Transverse colon (tissue), 4 donors: ENCODE results near the gene SH3GLB2. TPM values are rescaled to one million over a fixed set of nuclear protein-coding genes. Genes with fewer than 3 reads are reported as not detected.
A peak's percentile ranks its signal among the peaks of the same experiment; 100 is the strongest.
"Not testable (repeated sequence)": the region's sequence is repeated elsewhere in the genome, so short reads cannot be mapped to it uniquely, and the experiment has no call there.

Experiments
- DNase-seq: peaks from one replicate; pipeline ENCODE4 v3.0.0-alpha.2; 2019
- H3K27ac ChIP-seq, 4 donors: fragments of 200-600 bp; sonication (generic); 2 replicates each; pipeline ENCODE4 v1.5.1; 2016 to 2018; ENCODE audit warnings: inconsistent platforms in 4 of 4
- H3K27me3 ChIP-seq: fragments of 200-600 bp; sonication (generic); 2 replicates; pipeline ENCODE4 v1.5.1; 2017; ENCODE audit warnings: inconsistent platforms
- H3K36me3 ChIP-seq, 4 donors: fragments of 200-600 bp; sonication (generic); 2 replicates each; pipeline ENCODE4 v1.5.1; 2017 to 2019; ENCODE audit warnings: inconsistent platforms in 4 of 4
- H3K4me1 ChIP-seq, 4 donors: fragments of 200-600 bp; sonication (generic); 2 replicates each; pipeline ENCODE4 v1.5.1; 2017 to 2020; ENCODE audit warnings: inconsistent platforms in 4 of 4
- H3K4me3 ChIP-seq, 4 donors: fragments of 200-600 bp; sonication (generic); 1 replicate in 1 of 4; 2 replicates in 3 of 4; pipeline versions ENCODE4 v1.5.1 to v1.6.1; 2017 to 2019; ENCODE audit warnings: inconsistent platforms in 4 of 4
- H3K9me3 ChIP-seq, 2 donors: fragments of 200-600 bp; sonication (generic); 2 replicates each; pipeline ENCODE4 v1.5.1; 2017 to 2019; ENCODE audit warnings: inconsistent platforms in 2 of 2
- EP300 ChIP-seq: sonication (generic); formaldehyde crosslinking; IDR thresholded peaks from one replicate; pipeline ENCODE4 v1.6.1; 2017; ENCODE audit warnings: antibody characterized with exemption, low read depth
- POLR2A ChIP-seq: fragments of 450-650 bp; IDR thresholded peaks from one replicate; pipeline ENCODE4 v1.6.1; 2016; ENCODE audit warnings: antibody characterized with exemption, mild to moderate bottlenecking, moderate library complexity
- POLR2AphosphoS5 ChIP-seq, 3 donors: sonication (generic); formaldehyde crosslinking; IDR thresholded peaks; one replicate each; pipeline ENCODE4 v1.6.1; 2016; ENCODE audit warnings: antibody characterized with exemption in 3 of 3
- WGBS, 2 donors: methylation state at CpG; one replicate each; pipeline ENCODE4 v1.1.5; 2018; ENCODE audit warnings: low coverage in 1 of 2; 5-methylcytosine and 5-hydroxymethylcytosine counted together
- in situ Hi-C, 4 donors: fragments of 200-750 bp; cut with MboI; loops; one replicate each; pipeline versions ENCODE4 v1.15.0 to v1.15.1; 2017; ENCODE audit warnings: low sequenced_read_pairs in 3 of 4, low pct_ligation_motif_present in 1 of 4, low pct_unique_long_range_greater_than_20kb in 1 of 4
- intact Hi-C: fragments of 100-400 bp; cut with DNase I; formaldehyde crosslinking; loops from one replicate; pipeline ENCODE4 v1.15.1; 2023; ENCODE audit warnings: low total_unique reads
- total RNA-seq, 4 donors: library from RNA; depleted of rRNA; stranded (reverse); fragments of >200 nt; gene quantifications; one replicate each; pipeline ENCODE4 v1.1.0, GENCODE V29; 2016
- TF ChIP-seq, protein P1 (sequence below), 5 experiments: fragments of 200-600 bp in 3 of 5; fragments of 450-650 bp in 2 of 5; sonication (generic) in 3 of 5; IDR thresholded peaks; 1 replicate in 2 of 5; 2 replicates in 3 of 5; pipeline ENCODE4 v1.5.1; 2016 to 2017; ENCODE audit warnings: antibody characterized with exemption in 5 of 5, inconsistent platforms in 3 of 5, mild to moderate bottlenecking in 2 of 5, moderate library complexity in 1 of 5

Gene SH3GLB2
- total RNA-seq, 4 donors from 2014 or later = 184 to 391 (median 224) TPM

- TF ChIP-seq, protein P1, sequence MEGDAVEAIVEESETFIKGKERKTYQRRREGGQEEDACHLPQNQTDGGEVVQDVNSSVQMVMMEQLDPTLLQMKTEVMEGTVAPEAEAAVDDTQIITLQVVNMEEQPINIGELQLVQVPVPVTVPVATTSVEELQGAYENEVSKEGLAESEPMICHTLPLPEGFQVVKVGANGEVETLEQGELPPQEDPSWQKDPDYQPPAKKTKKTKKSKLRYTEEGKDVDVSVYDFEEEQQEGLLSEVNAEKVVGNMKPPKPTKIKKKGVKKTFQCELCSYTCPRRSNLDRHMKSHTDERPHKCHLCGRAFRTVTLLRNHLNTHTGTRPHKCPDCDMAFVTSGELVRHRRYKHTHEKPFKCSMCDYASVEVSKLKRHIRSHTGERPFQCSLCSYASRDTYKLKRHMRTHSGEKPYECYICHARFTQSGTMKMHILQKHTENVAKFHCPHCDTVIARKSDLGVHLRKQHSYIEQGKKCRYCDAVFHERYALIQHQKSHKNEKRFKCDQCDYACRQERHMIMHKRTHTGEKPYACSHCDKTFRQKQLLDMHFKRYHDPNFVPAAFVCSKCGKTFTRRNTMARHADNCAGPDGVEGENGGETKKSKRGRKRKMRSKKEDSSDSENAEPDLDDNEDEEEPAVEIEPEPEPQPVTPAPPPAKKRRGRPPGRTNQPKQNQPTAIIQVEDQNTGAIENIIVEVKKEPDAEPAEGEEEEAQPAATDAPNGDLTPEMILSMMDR (IDR thresholded peaks at IDR 0.05) = no peak
- TF ChIP-seq EP300 (no peak), POLR2AphosphoS5 (IDR thresholded peaks at IDR 0.05) (no peak)
- Histone ChIP-seq H3K4me3 (no peak overlapping the region), H3K4me1 (peaks cover 0 to 9% (median 2%) of the 10 kb centered on the region in 4 donors), H3K27me3 (no peaks in the 10 kb centered on the region), H3K36me3 (peaks cover 0 to 7% (median 0%) of the 10 kb centered on the region in 4 donors), H3K27ac (no peak overlapping the region), H3K9me3 (no peaks in the 10 kb centered on the region)
- DNase-seq = no peak
- in situ Hi-C loops (no loop called here), intact Hi-C loops (no loop called here)
- WGBS, 2 donors = 90% methylated on average over 5 to 10 of the region's 10 CpGs
These were observed 22.7 kb downstream of the SH3GLB2 start for GRCh38 chr9:129005336-129005997.

GRCh38 chr9:129004173-129004572 is 24.0 kb downstream of the SH3GLB2 start:
- H3K36me3 ChIP-seq = peaks cover 0 to 16% (median 5%) of the 10 kb centered on the region in 4 donors
- DNase-seq, intact Hi-C loops, in situ Hi-C loops, H3K27me3 ChIP-seq, H3K4me3 ChIP-seq, H3K4me1 ChIP-seq, H3K27ac ChIP-seq, H3K9me3 ChIP-seq: not testable (repeated sequence)
- WGBS, 2 donors = 83 to 89% methylated on average over 6 of the region's 6 CpGs

DNA sequence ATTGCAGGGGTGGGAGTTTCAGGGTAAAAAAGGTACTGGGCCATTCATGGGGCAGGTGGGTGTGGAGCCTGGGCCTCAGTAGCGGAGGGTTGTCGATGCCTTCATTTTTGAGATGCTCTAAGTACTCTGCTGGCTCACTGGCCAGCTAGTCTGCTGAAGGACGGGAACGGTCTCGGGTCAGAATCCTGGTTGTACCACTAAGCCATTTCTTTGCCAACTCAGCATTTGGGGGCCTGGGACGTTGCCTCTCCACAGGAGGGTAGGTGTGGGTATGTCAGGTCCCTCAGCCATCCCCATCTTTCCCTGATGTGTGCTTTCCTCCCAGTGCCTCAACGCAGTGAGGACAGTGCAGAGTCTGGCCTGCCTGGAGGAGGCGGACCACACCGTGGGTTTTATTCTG is 25.1 kb downstream of the SH3GLB2 start:
- no peaks in the 10 kb centered on the region for H3K27me3 ChIP-seq
- peaks cover 0 to 9% (median 2%) of the 10 kb centered on the region in 4 donors for H3K4me1 ChIP-seq
- intact Hi-C loops = no loop called here
- in situ Hi-C loops = no loop called here
- no peak overlapping the region for H3K27ac ChIP-seq
- H3K9me3 ChIP-seq = no peaks in the 10 kb centered on the region
- peaks cover 0 to 25% (median 6%) of the 10 kb centered on the region in 4 donors for H3K36me3 ChIP-seq
- no peak overlapping the region for H3K4me3 ChIP-seq
- WGBS, 2 donors = 96% methylated on average over 9 of the region's 9 CpGs; no CpG with 5 or more reads in 1 of the 2 donors
- no peak for TF ChIP-seq POLR2A
- TF ChIP-seq, protein P1 (IDR thresholded peaks at IDR 0.05) = no peak
- no peak for TF ChIP-seq EP300
- TF ChIP-seq POLR2AphosphoS5 (IDR thresholded peaks at IDR 0.05) = no peak
- no peak for DNase-seq

- Histone ChIP-seq H3K36me3 (peaks cover 0 to 34% (median 9%) of the 10 kb centered on the region in 4 donors), H3K9me3 (no peaks in the 10 kb centered on the region), H3K4me1 (peaks cover 0 to 4% (median 1%) of the 10 kb centered on the region in 4 donors), H3K27me3 (no peaks in the 10 kb centered on the region), H3K27ac (no peak overlapping the region), H3K4me3 (no peak overlapping the region)
- intact Hi-C loops = no loop called here
- WGBS, 2 donors = 80 to 93% methylated on average over 1 to 10 of the region's 10 CpGs
- TF ChIP-seq POLR2AphosphoS5 (IDR thresholded peaks at IDR 0.05) (peak in 1 of 3 donors; percentile 22), POLR2A (no peak)
- DNase-seq = no peak
- in situ Hi-C loops = no loop called here
These were observed 26.4 kb downstream of the SH3GLB2 start for GRCh38 chr9:129001504-129002325.

DNA sequence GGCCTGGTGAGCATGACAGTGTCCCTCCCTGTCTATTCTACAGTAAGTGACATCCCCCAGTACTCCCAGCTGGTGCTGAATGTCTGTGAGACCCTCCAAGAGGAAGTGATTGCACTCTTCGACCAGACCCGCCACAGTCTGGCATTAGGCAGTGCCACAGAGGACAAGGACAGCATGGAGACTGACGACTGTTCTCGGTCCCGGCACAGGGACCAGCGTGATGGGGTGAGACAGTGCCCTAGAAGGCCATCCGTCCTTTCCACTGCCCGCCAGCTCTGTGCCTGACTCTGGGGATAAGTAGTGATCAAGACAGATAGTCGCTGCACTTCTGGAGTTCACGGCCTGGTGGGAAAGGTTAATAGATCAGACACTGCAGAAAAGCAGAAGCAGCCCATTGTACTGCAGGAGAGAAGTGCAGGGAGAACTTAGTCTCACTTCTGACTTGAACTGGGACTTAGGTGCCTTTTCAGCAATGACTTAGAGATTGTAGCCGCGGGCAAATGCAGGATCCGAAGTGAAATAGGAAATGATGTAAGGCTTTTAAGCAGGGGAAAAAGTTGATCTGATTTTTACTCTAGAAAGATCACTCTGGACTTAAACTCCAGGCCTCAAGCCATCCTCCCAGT is 28.4 kb downstream of the SH3GLB2 start:
- peak in 1 of 3 donors; percentile 4 for TF ChIP-seq POLR2AphosphoS5 (IDR thresholded peaks at IDR 0.05)
- TF ChIP-seq, protein P1 (IDR thresholded peaks at IDR 0.05) = no peak

More for the DNA sequence above, 28.4 kb downstream of the SH3GLB2 start:
- Histone ChIP-seq H3K27me3 (no peaks in the 10 kb centered on the region), H3K9me3 (no peaks in the 10 kb centered on the region), H3K4me3 (no peak overlapping the region), H3K36me3 (peaks cover 0 to 54% (median 17%) of the 10 kb centered on the region in 4 donors), H3K27ac (no peak overlapping the region), H3K4me1 (no peaks in the 10 kb centered on the region)
- WGBS, 2 donors = 88% methylated on average over 13 of the region's 13 CpGs; no CpG with 5 or more reads in 1 of the 2 donors
- DNase-seq = no peak
- intact Hi-C loops (no loop called here), in situ Hi-C loops (loop anchor here in 1 of 4 donors (25.0 kb wide), 1 partner anchor 387 kb away; no protein-coding TSS in a partner anchor)
